Type B pancreatic cell (in vitro differentiated cells): ENCODE results near the gene MOGAT3. TPM values are rescaled to one million over a fixed set of nuclear protein-coding genes. Genes with fewer than 3 reads are reported as not detected.

Source experiments
- DNase-seq: peaks from one replicate; pipeline ENCODE4 v3.0.0; 2021; ENCODE audit warnings: mixed read lengths; ENCODE audit not compliant: unreplicated experiment; ENCODE audit errors: extremely low spot score
- H3K27ac Mint-ChIP-seq: 2 replicates; pipeline ENCODE4 v1.8.0; 2021; ENCODE audit warnings: mild to moderate bottlenecking, mixed read lengths
- H3K27me3 Mint-ChIP-seq: 2 replicates; pipeline ENCODE4 v1.8.0; 2021; ENCODE audit warnings: mixed read lengths
- H3K36me3 Mint-ChIP-seq: 2 replicates; pipeline ENCODE4 v1.8.0; 2021; ENCODE audit warnings: mixed read lengths
- H3K4me1 Mint-ChIP-seq: one replicate; pipeline ENCODE4 v1.8.0; 2021; ENCODE audit warnings: mixed read lengths; ENCODE audit not compliant: unreplicated experiment
- H3K4me3 Mint-ChIP-seq: 2 replicates; pipeline ENCODE4 v1.8.0; 2021; ENCODE audit warnings: mild to moderate bottlenecking, mixed read lengths
- H3K9me3 Mint-ChIP-seq: 2 replicates; pipeline ENCODE4 v1.8.0; 2021; ENCODE audit warnings: mixed read lengths
- total RNA-seq: library from RNA; stranded (reverse); gene quantifications from 2 replicates; pipeline ENCODE4 v1.2.1, GENCODE V29; 2021; ENCODE audit warnings: low replicate concordance
- TF ChIP-seq, protein P1 (sequence below): fragments of 200-600 bp; sonication (generic); conservative IDR thresholded peaks from 2 replicates; pipeline ENCODE4 v1.5.0; 2021; ENCODE audit warnings: antibody characterized with exemption, mild to moderate bottlenecking

Gene MOGAT3
- total RNA-seq, 1 donor from 2014 or later: 0.94 TPM

DNA sequence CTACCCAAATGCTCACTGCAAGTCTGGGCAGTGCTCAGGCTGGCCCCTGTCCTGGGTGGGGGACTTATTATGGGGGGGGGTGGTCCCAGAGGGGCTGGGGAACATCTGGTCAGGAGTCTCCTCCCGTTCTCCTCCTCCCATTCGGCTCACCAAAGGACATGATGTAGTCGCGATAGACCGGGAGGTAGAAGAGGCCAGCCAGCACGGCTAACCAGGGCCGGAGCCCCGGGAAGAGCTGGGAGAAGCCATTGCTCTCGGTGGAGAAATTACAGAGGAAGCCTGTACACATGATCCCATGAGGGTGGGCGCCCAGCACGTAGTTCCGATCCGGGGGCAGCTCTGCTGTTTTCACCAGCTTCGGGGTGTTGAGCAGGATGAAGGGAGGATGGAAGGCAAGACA lies 2.4 kb downstream of the MOGAT3 start:
- Mint-ChIP-seq H3K9me3 (no peaks in the 10 kb centered on the region), H3K27ac (no peak overlapping the region), H3K36me3 (no peaks in the 10 kb centered on the region), H3K27me3 (peaks cover 42% of the 10 kb centered on the region), H3K4me3 (no peak overlapping the region), H3K4me1 (peaks cover 5% of the 10 kb centered on the region)
- TF ChIP-seq, protein P1, sequence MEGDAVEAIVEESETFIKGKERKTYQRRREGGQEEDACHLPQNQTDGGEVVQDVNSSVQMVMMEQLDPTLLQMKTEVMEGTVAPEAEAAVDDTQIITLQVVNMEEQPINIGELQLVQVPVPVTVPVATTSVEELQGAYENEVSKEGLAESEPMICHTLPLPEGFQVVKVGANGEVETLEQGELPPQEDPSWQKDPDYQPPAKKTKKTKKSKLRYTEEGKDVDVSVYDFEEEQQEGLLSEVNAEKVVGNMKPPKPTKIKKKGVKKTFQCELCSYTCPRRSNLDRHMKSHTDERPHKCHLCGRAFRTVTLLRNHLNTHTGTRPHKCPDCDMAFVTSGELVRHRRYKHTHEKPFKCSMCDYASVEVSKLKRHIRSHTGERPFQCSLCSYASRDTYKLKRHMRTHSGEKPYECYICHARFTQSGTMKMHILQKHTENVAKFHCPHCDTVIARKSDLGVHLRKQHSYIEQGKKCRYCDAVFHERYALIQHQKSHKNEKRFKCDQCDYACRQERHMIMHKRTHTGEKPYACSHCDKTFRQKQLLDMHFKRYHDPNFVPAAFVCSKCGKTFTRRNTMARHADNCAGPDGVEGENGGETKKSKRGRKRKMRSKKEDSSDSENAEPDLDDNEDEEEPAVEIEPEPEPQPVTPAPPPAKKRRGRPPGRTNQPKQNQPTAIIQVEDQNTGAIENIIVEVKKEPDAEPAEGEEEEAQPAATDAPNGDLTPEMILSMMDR: no peak
- DNase-seq: no peak

- DNase-seq: no peak
- no peak overlapping the region for H3K4me3 Mint-ChIP-seq
- no peak overlapping the region for H3K27ac Mint-ChIP-seq
- H3K27me3 Mint-ChIP-seq: peaks cover 39% of the 10 kb centered on the region
- no peaks in the 10 kb centered on the region for H3K36me3 Mint-ChIP-seq
- H3K4me1 Mint-ChIP-seq: peaks cover 5% of the 10 kb centered on the region
- TF ChIP-seq, protein P1: no peak
- no peaks in the 10 kb centered on the region for H3K9me3 Mint-ChIP-seq
These were observed 2.8 kb downstream of the MOGAT3 start for GRCh38 chr7:101197991-101198390.

- peaks cover 27% of the 10 kb centered on the region for H3K27me3 Mint-ChIP-seq
- peaks cover 3% of the 10 kb centered on the region for H3K4me1 Mint-ChIP-seq
- no peaks in the 10 kb centered on the region for H3K36me3 Mint-ChIP-seq
- H3K4me3 Mint-ChIP-seq: no peak overlapping the region
- TF ChIP-seq, protein P1: no peak
- no peak overlapping the region for H3K27ac Mint-ChIP-seq
- no peak for DNase-seq
- no peaks in the 10 kb centered on the region for H3K9me3 Mint-ChIP-seq
These were observed 5.0 kb downstream of the MOGAT3 start for GRCh38 chr7:101195884-101196283.

- TF ChIP-seq, protein P1: no peak
- H3K9me3 Mint-ChIP-seq: no peaks in the 10 kb centered on the region
- no peak overlapping the region for H3K4me3 Mint-ChIP-seq
- H3K36me3 Mint-ChIP-seq: no peaks in the 10 kb centered on the region
- no peak overlapping the region for H3K27ac Mint-ChIP-seq
- DNase-seq: no peak
- H3K4me1 Mint-ChIP-seq: no peaks in the 10 kb centered on the region
- H3K27me3 Mint-ChIP-seq: peaks cover 35% of the 10 kb centered on the region
These were observed 11.7 kb downstream of the MOGAT3 start for GRCh38 chr7:101189109-101189508.

DNA sequence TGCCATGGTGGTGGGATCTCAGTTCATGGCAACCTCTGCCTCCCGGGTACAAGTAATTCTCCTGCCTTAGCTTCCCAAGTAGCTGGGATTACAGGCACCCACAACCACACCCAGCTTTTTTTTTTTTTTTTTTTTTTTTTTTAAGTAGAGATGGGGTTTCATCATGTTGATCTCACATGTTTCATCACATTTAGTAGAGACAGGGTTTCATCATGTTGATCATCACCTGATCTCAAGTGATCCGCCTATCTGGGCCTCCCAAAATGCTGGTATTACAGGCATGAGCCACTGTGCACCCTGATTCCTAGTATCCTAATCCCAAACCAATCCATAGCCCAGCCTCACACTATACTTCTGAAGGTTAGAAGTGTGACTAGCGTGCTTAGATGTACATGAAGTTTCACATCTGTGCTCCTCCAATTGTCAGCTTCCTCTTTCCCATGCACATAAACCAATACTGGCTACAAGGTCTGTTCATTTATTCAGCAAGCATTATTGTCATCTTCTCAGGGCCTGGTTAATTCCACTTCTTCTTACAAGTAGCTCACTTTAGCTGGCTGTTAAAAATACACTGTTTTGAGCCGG lies 13.9 kb downstream of the MOGAT3 start:
- peaks cover 8% of the 10 kb centered on the region for H3K4me1 Mint-ChIP-seq
- peaks cover 8% of the 10 kb centered on the region for H3K9me3 Mint-ChIP-seq
- no peak overlapping the region for H3K4me3 Mint-ChIP-seq

More for the DNA sequence above, 13.9 kb downstream of the MOGAT3 start:
- Mint-ChIP-seq H3K36me3 (no peaks in the 10 kb centered on the region), H3K27ac (no peak overlapping the region), H3K27me3 (peaks cover 39% of the 10 kb centered on the region)
- no peak for DNase-seq
- TF ChIP-seq, protein P1: no peak
